NCI-H1694 treated with DMSO at 0.1 percent for 48 hours (cell line): Measurements from ENCODE around the gene WDFY2.

Source experiments
- DNase-seq: peaks from one replicate; lab custom pipeline; 2025; lab: John Stamatoyannopoulos, UW

Gene WDFY2

GRCh38 chr13:51601601-51602565 is 17.6 kb downstream of the WDFY2 start:
- DNase-seq = no peak

DNA sequence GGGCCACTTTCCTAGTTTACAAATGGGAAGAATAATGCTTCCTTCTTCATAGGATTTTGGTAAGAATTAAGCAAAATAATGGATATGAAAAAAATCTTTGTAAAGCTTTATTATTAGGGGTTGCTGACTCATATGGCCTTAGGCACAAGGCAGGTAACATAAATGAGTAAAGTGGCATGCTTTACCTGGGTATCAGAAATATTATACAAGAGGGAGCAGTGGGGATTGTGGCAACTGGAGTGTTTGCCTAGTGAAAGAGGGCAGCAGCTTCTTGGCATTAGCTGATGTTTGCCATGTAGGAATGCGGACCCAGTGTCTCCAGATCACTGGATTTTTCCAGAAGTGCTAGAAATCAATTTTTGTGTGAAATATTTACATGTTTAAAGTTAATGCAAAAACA is 19.5 kb downstream of the WDFY2 start:
- no peak for DNase-seq

- DNase-seq = no peak
Measured at GRCh38 chr13:51605698-51606097, 21.4 kb downstream of the WDFY2 start.

DNA sequence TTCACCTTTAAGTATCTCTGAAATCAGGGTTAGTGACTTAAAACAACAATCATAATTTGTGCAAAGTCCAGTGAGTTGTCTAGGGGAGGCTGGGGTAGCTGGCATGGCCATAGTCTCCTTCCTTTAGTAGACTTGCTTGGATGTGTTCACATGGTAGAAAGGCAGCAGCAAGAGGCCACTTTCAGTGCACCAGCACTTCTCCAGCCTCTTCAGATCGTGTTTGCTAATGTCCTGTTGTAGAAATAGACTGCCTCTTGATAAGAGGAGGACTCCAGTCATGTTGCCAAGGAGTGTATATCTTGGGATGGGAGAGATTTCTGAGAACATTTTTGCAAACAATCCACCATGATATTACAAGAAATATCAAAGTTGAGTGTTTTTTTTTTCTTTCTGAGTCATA is 22.9 kb downstream of the WDFY2 start:
- DNase-seq = no peak

- DNase-seq = no peak
Measured at GRCh38 chr13:51608857-51609406, 24.7 kb downstream of the WDFY2 start.

DNA sequence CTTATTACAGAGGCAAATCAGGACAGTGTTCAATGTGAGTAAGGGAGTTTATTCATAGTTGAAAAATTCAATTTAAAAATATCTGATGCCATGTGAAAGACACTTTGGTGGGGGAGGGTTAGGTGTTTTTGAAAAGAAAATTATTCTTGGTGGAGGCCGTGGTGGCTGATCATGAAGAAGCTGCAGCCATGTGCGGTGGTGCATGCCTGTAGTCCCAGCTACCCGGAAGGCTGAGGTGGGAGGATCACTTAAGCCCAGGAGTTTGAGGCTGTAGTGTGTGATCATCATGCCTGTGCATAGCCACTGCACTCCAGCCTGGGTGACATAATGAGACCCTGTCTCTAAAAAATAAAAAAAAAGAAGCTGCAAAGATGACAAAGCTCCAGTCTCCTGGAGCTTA is 28.6 kb downstream of the WDFY2 start:
- no peak for DNase-seq

GRCh38 chr13:51613535-51613934 is 29.3 kb downstream of the WDFY2 start:
- no peak for DNase-seq

GRCh38 chr13:51614350-51614786 is 30.1 kb downstream of the WDFY2 start:
- peak; percentile 90 for DNase-seq

DNA sequence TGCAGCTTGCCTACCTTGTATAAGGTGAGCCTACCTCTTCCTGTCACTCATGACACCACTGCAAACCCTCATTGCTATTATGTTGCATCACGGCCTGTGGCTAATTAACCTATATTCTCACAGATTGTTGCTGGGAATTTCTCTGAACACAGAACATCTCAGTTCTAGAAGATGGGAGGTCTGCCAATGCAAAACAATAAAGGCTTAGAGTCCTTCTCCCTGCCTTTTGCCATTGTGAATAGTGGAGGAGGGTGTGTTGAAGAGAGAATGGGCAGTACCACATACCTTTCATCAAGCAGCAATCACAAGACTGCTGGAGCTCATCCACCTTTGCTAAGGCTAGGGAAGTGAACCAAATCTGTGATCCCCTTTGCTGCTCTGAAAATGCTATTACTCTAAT is 34.4 kb downstream of the WDFY2 start:
- DNase-seq = no peak

DNA sequence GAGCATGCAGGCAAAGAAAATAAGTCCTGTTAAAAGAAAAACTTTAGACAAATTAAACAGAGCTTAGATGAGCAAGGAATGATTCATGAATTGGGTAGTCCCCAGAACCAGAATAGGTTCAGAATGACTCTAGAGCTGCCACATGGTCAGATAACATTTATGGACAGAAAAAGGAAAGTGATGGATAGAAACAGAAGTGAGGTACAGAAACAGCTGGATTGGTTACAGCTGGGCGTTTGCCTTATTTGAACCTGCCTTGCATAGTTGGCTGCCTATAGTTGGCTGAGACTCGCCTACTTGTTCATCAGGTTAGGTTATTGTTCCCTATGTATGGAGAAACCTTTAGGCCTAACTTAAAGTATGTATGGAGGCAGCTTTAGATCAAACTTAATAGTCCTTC is 35.4 kb downstream of the WDFY2 start:
- DNase-seq = no peak

GRCh38 chr13:51620165-51620983 is 36.1 kb downstream of the WDFY2 start:
- no peak for DNase-seq

DNA sequence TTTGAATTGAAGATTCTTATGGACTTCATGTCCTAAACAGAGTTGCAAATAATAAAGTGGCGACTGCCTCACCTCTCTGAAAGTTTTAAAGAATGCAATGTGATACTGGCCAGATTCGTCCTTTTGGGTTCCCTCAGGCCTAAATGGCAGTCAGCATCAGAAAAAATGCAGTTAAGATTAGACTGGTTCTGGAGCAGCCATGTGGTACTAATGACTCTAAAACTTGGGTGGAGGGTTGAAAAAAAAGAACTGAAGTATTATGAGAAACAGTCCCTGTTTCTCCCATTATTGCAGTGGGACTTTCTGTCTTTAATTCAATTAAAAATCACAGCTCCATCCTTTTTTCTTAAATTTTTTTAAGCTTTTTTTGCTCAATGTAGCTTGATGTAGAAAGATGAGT is 37.3 kb downstream of the WDFY2 start:
- no peak for DNase-seq

GRCh38 chr13:51623473-51623872 is 39.2 kb downstream of the WDFY2 start:
- no peak for DNase-seq

GRCh38 chr13:51624207-51624606 is 39.9 kb downstream of the WDFY2 start:
- no peak for DNase-seq

- DNase-seq = no peak
Measured at GRCh38 chr13:51624695-51625345, 40.6 kb downstream of the WDFY2 start.

DNA sequence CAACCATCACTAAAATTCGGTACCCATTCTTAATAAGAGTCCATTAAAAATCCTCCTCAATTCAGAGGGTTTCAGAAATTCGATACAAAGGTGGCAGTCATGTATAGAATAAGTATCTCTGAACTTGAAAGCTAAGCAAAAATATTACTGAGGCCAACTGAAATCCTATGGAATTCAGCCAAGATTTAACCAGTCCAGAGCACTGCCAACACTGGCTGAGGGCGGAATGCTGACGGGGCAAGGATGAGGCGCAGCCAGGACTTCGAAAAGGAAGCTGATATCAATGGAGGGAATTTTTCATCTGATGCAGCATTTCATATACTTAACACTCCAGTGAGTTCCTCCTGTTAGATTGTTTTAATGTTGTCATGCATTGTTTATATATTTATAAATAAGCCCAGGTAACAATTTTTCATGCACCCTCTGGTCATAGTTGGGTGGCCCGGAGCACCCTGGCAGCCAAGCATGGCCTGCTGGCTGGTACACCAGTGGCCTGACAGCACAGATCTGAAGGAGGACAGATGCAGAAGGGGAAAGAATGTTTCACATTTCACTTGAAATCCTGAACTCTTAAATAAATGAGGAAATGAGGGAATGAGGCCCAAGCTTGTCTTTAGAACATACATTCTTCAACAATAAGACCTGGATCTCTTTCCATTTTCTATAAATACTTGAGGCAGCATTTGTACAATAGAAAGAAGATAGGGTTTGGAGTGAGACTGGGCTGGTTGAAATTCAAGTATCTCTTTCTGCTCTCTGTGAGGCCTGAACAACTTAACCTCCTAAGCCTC is 41.5 kb downstream of the WDFY2 start:
- no peak for DNase-seq

- no peak for DNase-seq
Measured at GRCh38 chr13:51626749-51627148, 42.5 kb downstream of the WDFY2 start.

GRCh38 chr13:51628059-51628852 is 44.0 kb downstream of the WDFY2 start:
- no peak for DNase-seq

DNA sequence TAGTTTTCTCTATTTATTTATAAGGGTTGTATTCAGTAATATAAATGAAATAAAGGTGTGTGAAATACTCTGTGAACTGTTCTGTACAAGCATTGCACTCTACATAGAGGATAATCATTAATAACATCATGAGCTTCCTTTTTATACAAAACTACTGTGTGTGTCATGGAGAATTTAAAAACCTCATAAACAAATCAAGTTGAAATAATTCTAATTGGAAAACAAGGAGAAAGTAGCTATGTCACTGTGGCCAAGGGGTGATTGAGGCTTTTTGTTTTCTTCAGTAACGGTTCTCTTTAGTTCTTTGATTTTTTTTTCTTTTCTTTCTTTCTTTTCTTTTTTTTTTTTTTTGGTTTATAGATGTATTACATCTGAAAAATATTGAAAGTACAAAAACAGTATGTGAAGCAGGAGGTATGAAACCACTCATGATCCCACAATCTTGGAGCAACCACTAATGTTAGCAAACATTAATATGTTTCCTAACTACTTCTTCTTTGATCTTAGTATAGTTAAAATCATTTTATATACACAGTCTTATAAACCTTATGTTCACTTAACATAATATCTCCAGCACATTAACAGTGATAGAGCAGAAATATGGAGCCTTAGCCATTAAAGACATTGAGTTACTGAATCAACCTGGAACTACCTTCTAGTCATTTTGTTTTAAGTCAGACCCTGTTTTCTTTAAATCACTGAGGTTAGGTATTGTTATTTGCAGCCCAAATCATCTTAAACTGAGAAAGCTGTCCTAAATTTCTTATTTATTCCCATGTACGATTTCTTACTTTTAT is 45.4 kb downstream of the WDFY2 start:
- no peak for DNase-seq

- no peak for DNase-seq
Measured at GRCh38 chr13:51630288-51630615, 46.0 kb downstream of the WDFY2 start.
